ENCODE results near the gene SMAP2. TPM values are rescaled to one million over a fixed set of nuclear protein-coding genes. Genes with fewer than 3 reads are reported as not detected.
A peak's percentile ranks its signal among the peaks of the same experiment; 100 is the strongest.

SMAP2 gene
- total and polyA plus RNA-seq, 2 donors (not counting 1 experiment from before 2014, with no cell fraction given): 16.7 to 28.7 TPM

GRCh38 chr1:40462956-40463590, 89.5 kb downstream of the SMAP2 start:
- DNase-seq (ENCODE audit: low read depth in 2 of 2): peak; percentile 16 to 17
- no peaks in the 10 kb centered on the region for H3K4me1 ChIP-seq (ENCODE audit: control insufficient read depth, extremely low read depth, insufficient read depth, low read length)
- H3K27me3 ChIP-seq (ENCODE audit: control insufficient read depth, insufficient read depth, low read length): no peaks in the 10 kb centered on the region
- no peak overlapping the region for H3K4me3 ChIP-seq (replicated peaks in 1 of 4; ENCODE audit: control extremely low read depth in 1 of 4, insufficient read depth in 1 of 4, low read depth in 3 of 4, low read length in 4 of 4)
- H3K9me3 ChIP-seq (ENCODE audit: control insufficient read depth, insufficient read depth, low read depth, low read length): peaks cover 3% of the 10 kb centered on the region
- H4K20me1 ChIP-seq (ENCODE audit: control insufficient read depth, extremely low read depth, insufficient read depth, low read length): no peaks in the 10 kb centered on the region
- no peak overlapping the region for H3K27ac ChIP-seq (ENCODE audit: insufficient read depth, low read length)
- H2AFZ ChIP-seq (ENCODE audit: low read length): no peak overlapping the region
- no peaks in the 10 kb centered on the region for H3K79me2 ChIP-seq (ENCODE audit: control insufficient read depth, insufficient read depth, low read length)
- H3K36me3 ChIP-seq (ENCODE audit: control insufficient read depth, insufficient read depth, low read length): no peaks in the 10 kb centered on the region
- TF ChIP-seq EZH2 (IDR thresholded peaks at IDR 0.05; ENCODE audit: low read length, missing control alignments): no peak
- TF ChIP-seq, protein P1, sequence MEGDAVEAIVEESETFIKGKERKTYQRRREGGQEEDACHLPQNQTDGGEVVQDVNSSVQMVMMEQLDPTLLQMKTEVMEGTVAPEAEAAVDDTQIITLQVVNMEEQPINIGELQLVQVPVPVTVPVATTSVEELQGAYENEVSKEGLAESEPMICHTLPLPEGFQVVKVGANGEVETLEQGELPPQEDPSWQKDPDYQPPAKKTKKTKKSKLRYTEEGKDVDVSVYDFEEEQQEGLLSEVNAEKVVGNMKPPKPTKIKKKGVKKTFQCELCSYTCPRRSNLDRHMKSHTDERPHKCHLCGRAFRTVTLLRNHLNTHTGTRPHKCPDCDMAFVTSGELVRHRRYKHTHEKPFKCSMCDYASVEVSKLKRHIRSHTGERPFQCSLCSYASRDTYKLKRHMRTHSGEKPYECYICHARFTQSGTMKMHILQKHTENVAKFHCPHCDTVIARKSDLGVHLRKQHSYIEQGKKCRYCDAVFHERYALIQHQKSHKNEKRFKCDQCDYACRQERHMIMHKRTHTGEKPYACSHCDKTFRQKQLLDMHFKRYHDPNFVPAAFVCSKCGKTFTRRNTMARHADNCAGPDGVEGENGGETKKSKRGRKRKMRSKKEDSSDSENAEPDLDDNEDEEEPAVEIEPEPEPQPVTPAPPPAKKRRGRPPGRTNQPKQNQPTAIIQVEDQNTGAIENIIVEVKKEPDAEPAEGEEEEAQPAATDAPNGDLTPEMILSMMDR (conservative IDR thresholded peaks at IDR 0.05 in 1 of 2, IDR thresholded peaks at IDR 0.05 in 1 of 2; ENCODE audit: low read depth in 1 of 2, low read length in 2 of 2): no peak
- H3K4me2 ChIP-seq (ENCODE audit: extremely low read depth, insufficient read depth, low read length): no peak overlapping the region
- no peak overlapping the region for H3K9ac ChIP-seq (ENCODE audit: insufficient read depth, low read length)

DNA sequence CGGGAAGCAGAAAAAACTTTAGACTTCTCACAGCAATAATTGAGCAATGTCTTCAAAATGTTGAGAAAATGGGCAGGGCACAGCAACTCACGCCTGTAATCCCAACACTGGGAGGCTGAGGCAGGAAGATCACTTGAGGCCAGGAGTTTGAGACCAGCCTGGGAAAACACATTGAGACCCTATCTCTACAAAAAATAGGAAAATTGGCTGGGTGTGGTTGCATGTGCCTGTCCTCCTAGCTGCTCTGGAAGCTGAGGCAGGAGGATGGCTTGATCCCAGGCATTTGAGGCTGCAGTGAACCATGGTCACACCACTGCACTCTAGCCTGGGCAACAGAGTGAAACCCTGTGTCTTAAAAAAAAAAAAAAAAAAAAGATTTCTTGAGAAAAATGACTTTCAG, 95.8 kb downstream of the SMAP2 start:
- H3K9ac ChIP-seq (ENCODE audit: insufficient read depth, low read length): no peak overlapping the region
- no peak for DNase-seq (ENCODE audit: low read depth in 2 of 2)
- no peak overlapping the region for H3K27ac ChIP-seq (ENCODE audit: insufficient read depth, low read length)
- TF ChIP-seq EZH2 (IDR thresholded peaks at IDR 0.05; ENCODE audit: low read length, missing control alignments): no peak
- TF ChIP-seq, protein P1 (conservative IDR thresholded peaks at IDR 0.05 in 1 of 2, IDR thresholded peaks at IDR 0.05 in 1 of 2; ENCODE audit: low read depth in 1 of 2, low read length in 2 of 2): no peak
- no peaks in the 10 kb centered on the region for H3K4me1 ChIP-seq (ENCODE audit: control insufficient read depth, extremely low read depth, insufficient read depth, low read length)
- H3K4me3 ChIP-seq (replicated peaks in 1 of 4; ENCODE audit: control extremely low read depth in 1 of 4, insufficient read depth in 1 of 4, low read depth in 3 of 4, low read length in 4 of 4): no peak overlapping the region
- H3K9me3 ChIP-seq (ENCODE audit: control insufficient read depth, insufficient read depth, low read depth, low read length): no peaks in the 10 kb centered on the region
- no peaks in the 10 kb centered on the region for H3K27me3 ChIP-seq (ENCODE audit: control insufficient read depth, insufficient read depth, low read length)
- no peaks in the 10 kb centered on the region for H3K36me3 ChIP-seq (ENCODE audit: control insufficient read depth, insufficient read depth, low read length)
- no peaks in the 10 kb centered on the region for H3K79me2 ChIP-seq (ENCODE audit: control insufficient read depth, insufficient read depth, low read length)
- no peak overlapping the region for H2AFZ ChIP-seq (ENCODE audit: low read length)
- no peak overlapping the region for H3K4me2 ChIP-seq (ENCODE audit: extremely low read depth, insufficient read depth, low read length)
- H4K20me1 ChIP-seq (ENCODE audit: control insufficient read depth, extremely low read depth, insufficient read depth, low read length): no peaks in the 10 kb centered on the region

Other genes with a start within 250 kb of the SMAP2 start
- gene RLF, start 212.3 kb upstream of the SMAP2 start, total RNA-seq: 20.8 and 25.2 TPM in 2 replicates
- 6.4 and 12.4 TPM in 2 replicates for gene RLF, start 212.3 kb upstream of the SMAP2 start, polyA plus RNA-seq
- gene TMCO2, start 125.8 kb upstream of the SMAP2 start, total RNA-seq: not detected in 2 replicates
- not detected in 2 replicates for gene TMCO2, start 125.8 kb upstream of the SMAP2 start, polyA plus RNA-seq
- gene ZMPSTE24, start 115.5 kb upstream of the SMAP2 start, total RNA-seq: 60.9 and 68.8 TPM in 2 replicates
- gene ZMPSTE24, start 115.5 kb upstream of the SMAP2 start, polyA plus RNA-seq: 67.6 and 70.5 TPM in 2 replicates
- 2.1 and 2.8 TPM in 2 replicates for gene COL9A2, start 56.4 kb upstream of the SMAP2 start, total RNA-seq
- gene COL9A2, start 56.4 kb upstream of the SMAP2 start, polyA plus RNA-seq: 0.40 and 1.3 TPM in 2 replicates
- gene ZFP69B, start 76.7 kb downstream of the SMAP2 start, total RNA-seq: 1.3 and 2.5 TPM in 2 replicates
- 2.7 and 3.5 TPM in 2 replicates for gene ZFP69B, start 76.7 kb downstream of the SMAP2 start, polyA plus RNA-seq
- gene ZFP69, start 103.6 kb downstream of the SMAP2 start, total RNA-seq: 4.3 and 4.4 TPM in 2 replicates
- 2.6 TPM in 2 replicates for gene ZFP69, start 103.6 kb downstream of the SMAP2 start, polyA plus RNA-seq
- 7.7 and 11.1 TPM in 2 replicates for gene EXO5, start 135.0 kb downstream of the SMAP2 start, total RNA-seq
- 9.0 and 13.4 TPM in 2 replicates for gene EXO5, start 135.0 kb downstream of the SMAP2 start, polyA plus RNA-seq
- 4.1 and 4.4 TPM in 2 replicates for gene ZNF684, start 157.9 kb downstream of the SMAP2 start, total RNA-seq
- 3.3 and 4.0 TPM in 2 replicates for gene ZNF684, start 157.9 kb downstream of the SMAP2 start, polyA plus RNA-seq

Data from fibroblast of lung (primary cell).